Measurements from ENCODE around the gene MSRB1. TPM values are rescaled to one million over a fixed set of nuclear protein-coding genes. Genes with fewer than 3 reads are reported as not detected.
"Not testable (repeated sequence)": the region's sequence is repeated elsewhere in the genome, so short reads cannot be mapped to it uniquely, and the experiment has no call there.

MSRB1 gene
- polyA plus RNA-seq, 3 donors, result 62.1 to 73.9 (median 67.3) TPM

- DNase-seq (ENCODE audit: extremely low read depth in 1 of 11, low read depth in 9 of 11, low spot score in 4 of 11), result no peak
Measured at GRCh38 chr16:1926271-1926670, 16.7 kb downstream of the MSRB1 start.

GRCh38 chr16:1924095-1924494 lies 18.9 kb downstream of the MSRB1 start:
- DNase-seq (ENCODE audit: extremely low read depth in 1 of 11, low read depth in 9 of 11, low spot score in 4 of 11), result no peak

- no peak for DNase-seq (ENCODE audit: extremely low read depth in 1 of 11, low read depth in 9 of 11, low spot score in 4 of 11)
Measured at GRCh38 chr16:1923299-1924034, 19.5 kb downstream of the MSRB1 start.

GRCh38 chr16:1922357-1922756 lies 20.6 kb downstream of the MSRB1 start:
- DNase-seq (ENCODE audit: extremely low read depth in 1 of 11, low read depth in 9 of 11, low spot score in 4 of 11), result no peak

- no peak for DNase-seq (ENCODE audit: extremely low read depth in 1 of 11, low read depth in 9 of 11, low spot score in 4 of 11)
Measured at GRCh38 chr16:1920727-1921171, 22.2 kb downstream of the MSRB1 start.

DNA sequence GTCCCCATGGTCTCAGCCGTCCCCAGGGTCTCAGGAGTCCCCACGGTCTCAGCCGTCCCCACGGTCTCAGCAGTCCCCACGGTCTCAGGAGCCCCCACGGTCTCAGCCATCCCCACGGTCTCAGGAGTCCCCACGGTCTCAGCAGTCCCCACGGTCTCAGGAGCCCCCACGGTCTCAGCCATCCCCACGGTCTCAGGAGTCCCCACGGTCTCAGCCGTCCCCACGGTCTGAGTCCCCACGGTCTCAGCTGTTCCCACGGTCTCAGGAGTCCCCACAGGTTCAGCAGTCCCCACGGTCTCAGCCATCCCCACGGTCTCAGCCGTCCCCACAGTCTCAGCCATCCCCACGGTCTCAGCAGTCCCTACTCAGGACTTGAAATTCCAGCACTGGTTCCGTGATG lies 22.9 kb downstream of the MSRB1 start:
- not testable (repeated sequence) for DNase-seq (ENCODE audit: extremely low read depth in 1 of 11, low read depth in 9 of 11, low spot score in 4 of 11)

DNA sequence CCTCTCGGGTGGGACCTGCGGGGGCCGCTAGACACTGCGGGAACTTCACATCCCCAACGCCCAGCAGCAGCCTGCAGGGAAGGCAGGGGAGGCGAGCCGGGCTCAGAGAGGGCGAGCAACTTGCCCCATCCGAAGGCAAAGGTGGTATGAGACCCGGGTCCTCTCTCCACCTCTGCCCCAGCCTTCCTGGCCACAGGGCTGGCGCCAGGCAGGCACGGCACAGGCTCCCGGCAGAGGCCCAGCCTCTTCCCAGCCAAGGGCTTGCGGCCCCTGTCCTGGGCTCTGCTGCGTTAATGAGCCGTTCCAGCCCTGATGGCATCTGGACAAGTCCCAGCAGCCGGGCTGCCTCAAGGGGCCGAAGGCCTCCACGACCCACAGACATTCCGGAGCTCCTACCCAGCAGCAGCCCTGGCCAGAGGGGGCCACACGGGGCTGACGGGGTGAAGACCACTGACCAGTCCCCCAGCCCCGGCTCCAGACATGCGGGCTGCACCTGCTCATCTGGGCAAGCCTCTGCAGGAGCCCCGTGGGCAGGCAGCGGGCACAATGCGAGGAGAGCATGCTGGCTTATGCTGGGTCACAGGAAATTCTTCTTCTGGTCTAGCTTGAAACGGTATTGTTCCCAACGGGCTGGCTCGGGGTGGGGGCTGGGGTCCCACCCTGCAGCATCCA lies 23.5 kb downstream of the MSRB1 start:
- DNase-seq (ENCODE audit: extremely low read depth in 1 of 11, low read depth in 9 of 11, low spot score in 4 of 11), result no peak

GRCh38 chr16:1918351-1919326 lies 24.4 kb downstream of the MSRB1 start, which contains the start of gene HS3ST6:
HS3ST6 (minus strand) TSS chr16:1918415; CDS start chr16:1918323, 92 bp downstream.
- DNase-seq (ENCODE audit: extremely low read depth in 1 of 11, low read depth in 9 of 11, low spot score in 4 of 11), result no peak

DNA sequence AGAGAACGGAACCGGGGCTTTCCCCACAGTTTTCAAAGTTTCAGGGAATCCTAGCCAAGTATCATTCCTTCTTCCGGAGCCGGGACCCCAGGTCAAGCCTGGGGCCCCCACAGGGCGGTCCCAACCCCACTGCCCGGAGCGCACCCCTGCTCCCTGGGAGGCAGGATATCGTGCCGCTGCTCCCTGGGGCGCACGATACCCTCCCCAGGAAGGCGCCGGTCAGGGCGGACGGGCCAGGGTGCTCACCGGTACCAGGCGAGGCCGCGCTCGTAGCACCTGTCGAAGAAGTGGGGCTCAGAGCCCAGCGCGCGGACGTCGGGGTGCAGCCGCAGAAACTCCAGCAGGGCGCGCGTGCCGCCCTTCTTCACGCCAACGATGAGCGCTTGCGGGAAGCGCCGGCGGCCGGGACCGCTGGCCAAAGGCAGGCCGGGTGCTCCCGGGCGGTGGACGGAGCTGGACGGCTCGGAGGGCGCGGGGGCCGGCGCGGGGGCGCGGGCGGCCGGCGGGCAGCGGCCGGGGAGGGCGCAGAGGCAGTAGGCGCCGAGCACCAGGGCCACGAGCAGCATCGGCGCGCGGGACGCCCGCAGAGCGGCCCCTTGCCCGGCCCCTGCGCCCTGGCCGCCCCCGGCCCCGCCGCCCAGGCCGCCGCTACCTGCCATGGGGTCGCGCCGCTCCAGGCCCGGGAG lies 25.2 kb downstream of the MSRB1 start:
- no peak for DNase-seq (ENCODE audit: extremely low read depth in 1 of 11, low read depth in 9 of 11, low spot score in 4 of 11)

- DNase-seq (ENCODE audit: extremely low read depth in 1 of 11, low read depth in 9 of 11, low spot score in 4 of 11), result no peak
Measured at GRCh38 chr16:1917056-1917664, 25.8 kb downstream of the MSRB1 start.

GRCh38 chr16:1916640-1916990 lies 26.4 kb downstream of the MSRB1 start:
- no peak for DNase-seq (ENCODE audit: extremely low read depth in 1 of 11, low read depth in 9 of 11, low spot score in 4 of 11)

DNA sequence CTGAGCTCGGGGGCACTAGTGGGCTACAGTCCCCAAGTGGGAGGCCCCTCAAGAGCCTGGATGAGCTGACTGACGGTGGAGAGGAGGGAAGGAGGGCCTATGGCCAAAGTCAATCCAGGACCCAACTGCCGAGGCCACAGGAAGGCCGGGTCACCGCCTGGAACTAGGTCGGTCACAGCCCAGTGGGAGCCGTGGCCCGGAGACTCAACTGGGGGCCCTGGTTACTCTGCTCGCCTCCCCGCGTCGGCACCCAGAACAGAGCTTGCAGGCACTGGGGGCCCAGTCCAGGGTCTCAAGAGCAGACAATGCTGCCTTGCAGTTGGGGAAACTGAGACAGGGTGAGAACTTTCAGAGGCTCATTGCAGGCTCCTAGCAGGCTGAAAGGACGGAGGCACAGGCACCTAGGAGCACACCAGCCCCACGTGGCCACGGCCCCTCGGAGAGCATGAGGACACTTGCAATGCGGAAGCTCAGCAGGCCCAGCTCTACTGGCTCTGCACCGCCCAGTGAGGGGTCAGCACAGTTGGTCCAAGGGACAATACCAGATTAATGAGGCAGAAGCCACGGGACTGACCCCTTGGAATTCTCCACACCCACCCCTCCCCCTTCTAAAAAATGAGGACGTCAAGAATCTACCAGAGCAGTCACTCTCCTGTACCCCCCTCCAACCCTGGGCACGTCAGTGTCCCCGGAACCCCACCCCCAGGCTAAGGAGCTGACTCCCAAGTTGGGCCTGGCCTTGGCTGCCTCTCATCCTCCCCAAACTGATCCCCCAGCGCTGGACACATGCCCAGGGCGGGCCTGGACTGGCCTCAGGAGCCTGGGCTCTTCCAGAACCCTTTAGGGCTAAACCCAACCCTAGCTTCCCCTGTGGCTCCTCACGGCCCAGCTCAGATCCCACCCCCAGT lies 27.0 kb downstream of the MSRB1 start:
- no peak for DNase-seq (ENCODE audit: extremely low read depth in 1 of 11, low read depth in 9 of 11, low spot score in 4 of 11)

DNA sequence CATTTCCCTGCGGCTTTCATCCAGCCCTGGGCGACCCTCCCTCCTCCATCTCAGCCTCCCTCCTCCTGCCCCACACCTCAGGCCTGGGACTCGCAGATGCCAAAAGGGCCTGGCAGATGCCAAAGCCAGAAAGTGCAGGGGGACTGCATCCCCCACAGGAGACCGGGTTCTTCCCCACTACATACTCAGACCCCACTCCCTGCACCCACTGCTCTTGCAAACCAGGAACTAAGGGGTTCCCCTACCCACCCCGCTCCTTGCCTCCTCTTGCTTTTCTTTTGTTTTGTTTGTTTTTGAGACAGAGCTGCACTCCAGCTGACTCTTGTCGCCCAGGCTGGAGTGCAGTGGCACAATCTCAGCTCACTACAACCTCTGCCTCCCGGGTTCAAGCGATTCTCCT lies 28.0 kb downstream of the MSRB1 start:
- DNase-seq (ENCODE audit: extremely low read depth in 1 of 11, low read depth in 9 of 11, low spot score in 4 of 11), result no peak

DNA sequence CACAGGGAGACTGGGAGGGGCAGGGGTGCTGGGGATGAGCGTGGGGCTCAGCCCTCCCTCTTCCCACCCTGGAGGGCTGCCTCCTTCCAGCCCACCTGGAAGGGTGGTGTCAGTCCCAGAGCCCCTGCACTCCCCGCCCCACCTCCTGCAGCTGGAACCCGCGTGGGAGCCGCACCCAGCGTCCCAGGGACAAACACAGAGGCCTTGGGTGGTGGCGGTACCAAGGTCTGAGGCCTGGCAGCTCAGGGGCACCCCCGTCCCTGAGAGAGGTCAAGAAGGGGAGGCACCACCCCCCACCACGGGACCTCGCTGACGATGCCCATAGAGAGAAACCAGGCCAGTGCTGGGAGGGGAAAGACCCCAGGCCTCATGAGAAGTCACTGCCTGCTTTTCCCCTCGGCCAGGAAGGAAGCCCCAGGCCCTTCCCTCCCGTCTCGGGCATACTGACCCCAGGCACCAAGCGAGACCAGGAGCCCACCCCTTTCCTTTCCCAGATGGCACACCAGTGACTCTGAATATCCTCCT lies 28.9 kb downstream of the MSRB1 start:
- no peak for DNase-seq (ENCODE audit: extremely low read depth in 1 of 11, low read depth in 9 of 11, low spot score in 4 of 11)

GRCh38 chr16:1913327-1914083 lies 29.5 kb downstream of the MSRB1 start:
- DNase-seq (ENCODE audit: extremely low read depth in 1 of 11, low read depth in 9 of 11, low spot score in 4 of 11), result no peak

DNA sequence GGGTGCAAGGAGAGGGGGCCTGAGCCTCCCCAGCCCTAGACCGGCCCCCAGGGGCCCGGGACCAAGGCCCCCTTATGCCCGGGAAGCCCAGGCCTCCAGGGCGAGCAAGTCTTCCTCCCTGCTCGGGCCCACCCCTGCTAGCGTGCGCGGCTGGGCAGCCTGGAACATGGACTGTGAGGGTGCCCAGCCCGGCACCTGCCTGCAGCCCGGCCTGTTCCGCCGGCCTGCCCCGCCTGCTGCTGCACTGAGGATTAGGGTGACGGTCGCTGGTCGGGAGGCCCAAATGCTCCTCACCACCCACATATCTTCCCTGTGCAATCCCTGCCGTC lies 30.8 kb downstream of the MSRB1 start:
- no peak for DNase-seq (ENCODE audit: extremely low read depth in 1 of 11, low read depth in 9 of 11, low spot score in 4 of 11)
